SJSA1 (cell line): ENCODE data around the gene CORO1C. TPM values are rescaled to one million over a fixed set of nuclear protein-coding genes. Genes with fewer than 3 reads are reported as not detected.

Experiments
- DNase-seq, 2 experiments: peaks; one replicate each; pipeline ENCODE4 v3.0.0-alpha.2; 2015 to 2020; ENCODE audit warnings: low spot score in 2 of 2, low read depth in 1 of 2
- H3K27ac ChIP-seq: fragments of 250-450 bp; sonication (Bioruptor Pico); 2 replicates; pipeline ENCODE4 v1.5.1; 2020; ENCODE audit warnings: mild to moderate bottlenecking, moderate library complexity
- H3K27me3 ChIP-seq: fragments of 250-450 bp; sonication (Bioruptor Pico); replicated peaks from 2 replicates; pipeline ENCODE4 v1.5.1; 2020; ENCODE audit warnings: mild to moderate bottlenecking, moderate library complexity
- H3K36me3 ChIP-seq: fragments of 250-450 bp; sonication (Bioruptor Pico); 2 replicates; pipeline ENCODE4 v1.5.1; 2020; ENCODE audit warnings: mild to moderate bottlenecking
- H3K4me1 ChIP-seq: fragments of 250-450 bp; sonication (Bioruptor Pico); replicated peaks from 2 replicates; pipeline ENCODE4 v1.6.1; 2021; ENCODE audit warnings: mild to moderate bottlenecking
- H3K4me3 ChIP-seq: fragments of 250-450 bp; sonication (Bioruptor Pico); 2 replicates; pipeline ENCODE4 v1.5.1; 2020; ENCODE audit warnings: mild to moderate bottlenecking
- H3K9me3 ChIP-seq: fragments of 250-450 bp; sonication (Bioruptor Pico); replicated peaks from 2 replicates; pipeline ENCODE4 v1.5.1; 2020; ENCODE audit warnings: mild to moderate bottlenecking
- total RNA-seq: library from RNA; depleted of rRNA; stranded (reverse); fragments of >200 nt; shearing (Covaris generic); gene quantifications from 2 replicates; pipeline ENCODE4 v1.2.3, GENCODE V29; 2014

CORO1C gene
- total RNA-seq, 1 experiment from 2014 or later, result 136 TPM

DNA sequence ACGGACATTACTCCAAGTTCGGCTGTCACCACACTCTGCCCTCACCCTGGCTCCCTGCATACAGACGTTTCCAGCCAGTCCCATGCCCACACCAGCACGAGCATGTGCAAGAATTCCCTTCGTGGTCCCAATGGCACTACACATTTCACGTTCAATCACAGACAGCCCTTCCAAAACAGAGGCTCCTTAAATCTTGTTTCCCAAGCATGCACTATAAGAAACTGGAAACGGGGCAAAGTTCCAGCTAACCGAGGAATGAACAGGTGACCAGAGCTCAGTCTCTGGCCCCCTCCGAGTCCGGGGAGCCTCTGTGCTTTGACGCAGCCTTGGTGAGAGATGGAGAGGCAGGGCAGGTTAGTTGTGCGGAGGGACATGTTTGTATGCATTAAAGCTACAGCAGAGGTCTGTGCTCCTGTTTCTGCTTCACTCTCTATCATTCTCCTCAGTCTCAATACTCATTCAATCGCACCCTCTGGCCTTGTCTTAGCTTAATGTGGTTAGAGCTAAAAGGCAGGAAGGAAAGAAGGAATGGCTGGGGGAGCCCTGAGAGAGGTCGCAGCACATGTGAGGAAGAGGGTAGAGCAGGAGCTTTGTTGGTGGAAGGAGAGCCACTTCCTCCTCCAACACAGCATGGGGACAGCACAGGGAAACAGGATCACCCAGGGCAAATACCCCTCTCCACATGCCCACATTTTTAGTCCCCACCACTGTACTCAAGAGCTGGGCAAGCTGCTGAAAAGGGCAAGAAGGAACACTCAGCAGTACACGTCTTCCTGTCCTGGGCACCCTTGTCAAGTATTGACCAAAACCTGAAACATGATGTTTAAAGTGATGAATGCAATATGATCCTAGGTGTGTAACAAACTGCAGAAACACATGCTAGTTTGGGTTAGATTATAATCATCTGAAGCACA lies 85.4 kb downstream of the CORO1C start:
- peak; percentile 72 to 92 for DNase-seq
- H3K4me1 ChIP-seq, result peaks cover 46% of the 10 kb centered on the region
- peaks cover 67% of the 10 kb centered on the region for H3K27me3 ChIP-seq
- no peak overlapping the region for H3K4me3 ChIP-seq
- H3K36me3 ChIP-seq, result no peaks in the 10 kb centered on the region
- H3K27ac ChIP-seq, result no peak overlapping the region
- H3K9me3 ChIP-seq, result peaks cover 4% of the 10 kb centered on the region

- Histone ChIP-seq H3K4me3 (no peak overlapping the region), H3K27me3 (peaks cover 65% of the 10 kb centered on the region), H3K4me1 (peaks cover 44% of the 10 kb centered on the region), H3K36me3 (no peaks in the 10 kb centered on the region), H3K9me3 (peaks cover 6% of the 10 kb centered on the region), H3K27ac (no peak overlapping the region)
- DNase-seq, result peak in 1 of 2 experiments; percentile 91
These were observed 86.6 kb downstream of the CORO1C start for GRCh38 chr12:108644811-108645120.

DNA sequence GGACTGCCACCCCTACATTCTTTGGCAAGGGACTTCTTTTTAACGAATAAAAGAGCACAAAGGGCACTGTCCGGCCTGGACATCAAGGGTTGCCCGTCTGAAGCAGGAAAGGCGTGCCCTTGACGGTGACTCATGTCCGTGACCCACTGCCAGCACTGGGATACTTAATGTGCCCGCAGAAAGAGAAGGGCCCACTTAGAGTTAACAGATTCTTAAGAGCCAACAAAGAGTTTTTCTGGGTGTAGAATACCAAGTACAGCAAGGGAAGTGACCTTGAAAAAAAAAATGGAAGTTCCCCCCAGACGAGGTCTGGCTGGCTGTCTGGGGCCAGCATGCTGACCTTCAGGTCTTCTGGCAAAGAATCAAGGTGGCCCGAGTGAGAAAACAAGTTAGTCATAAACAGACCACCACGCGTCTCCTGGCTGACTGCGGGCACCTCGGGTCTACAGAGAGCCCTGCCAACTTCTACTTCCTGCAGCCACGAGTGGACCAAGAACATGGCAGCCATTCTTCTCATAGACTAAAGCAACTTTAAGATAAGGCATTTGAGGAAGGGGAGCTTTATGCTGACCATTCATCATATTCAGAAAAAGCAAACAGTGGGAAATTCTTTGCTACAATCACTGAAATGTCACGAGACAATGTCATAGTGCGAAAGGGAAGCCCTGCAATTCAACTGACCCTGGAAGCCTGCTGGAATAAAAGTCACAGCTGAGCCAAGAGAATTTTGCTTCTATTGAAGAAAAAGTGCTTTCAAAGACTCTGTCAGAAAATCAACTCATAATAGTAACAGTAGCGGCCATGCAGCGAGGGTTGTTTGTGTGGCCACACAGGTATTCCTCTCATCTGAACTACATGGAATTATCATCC lies 87.1 kb downstream of the CORO1C start:
- H3K27ac ChIP-seq, result no peak overlapping the region
- H3K27me3 ChIP-seq, result peaks cover 59% of the 10 kb centered on the region
- no peaks in the 10 kb centered on the region for H3K36me3 ChIP-seq
- peaks cover 38% of the 10 kb centered on the region for H3K4me1 ChIP-seq
- no peak overlapping the region for H3K4me3 ChIP-seq
- peak; percentile 86 to 95 for DNase-seq
- peaks cover 6% of the 10 kb centered on the region for H3K9me3 ChIP-seq

DNA sequence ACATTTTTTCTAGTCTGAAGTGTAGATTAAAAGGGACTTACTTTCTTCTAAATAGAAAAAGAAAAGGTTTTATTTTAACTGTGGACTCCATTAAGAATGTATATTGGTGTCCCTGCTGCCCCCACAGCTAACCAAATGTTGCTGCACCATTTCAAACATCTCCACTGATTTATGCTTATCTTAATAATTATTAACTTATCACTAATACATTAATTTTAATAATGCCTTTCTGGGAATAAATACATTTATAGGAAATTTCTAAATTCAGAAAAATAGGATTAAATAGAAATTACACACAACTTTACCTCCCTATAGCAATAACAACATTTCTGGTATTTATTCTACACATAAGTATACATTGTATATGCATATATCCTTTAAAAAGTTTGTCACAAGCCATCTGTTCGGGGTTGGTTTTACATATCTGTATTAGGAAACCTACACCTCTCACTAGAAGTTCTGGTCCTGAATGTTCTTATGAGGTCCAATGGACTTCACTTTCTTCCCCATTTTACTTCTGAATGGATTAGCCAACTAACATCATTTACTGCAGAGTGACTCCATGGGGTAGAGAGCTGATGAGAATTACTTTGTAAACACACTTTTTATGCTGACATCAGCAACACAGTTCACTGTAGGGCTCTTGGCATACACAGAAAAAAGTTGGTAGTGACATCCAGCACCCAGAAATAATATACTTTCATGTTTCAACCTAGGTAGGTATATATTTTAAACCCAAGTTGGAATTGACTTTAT lies 88.2 kb downstream of the CORO1C start:
- DNase-seq, result peak; percentile 60 to 68
- no peak overlapping the region for H3K27ac ChIP-seq
- H3K36me3 ChIP-seq, result no peaks in the 10 kb centered on the region
- H3K4me1 ChIP-seq, result peaks cover 28% of the 10 kb centered on the region
- peaks cover 3% of the 10 kb centered on the region for H3K9me3 ChIP-seq
- H3K27me3 ChIP-seq, result peaks cover 48% of the 10 kb centered on the region
- H3K4me3 ChIP-seq, result no peak overlapping the region

- H3K36me3 ChIP-seq, result no peaks in the 10 kb centered on the region
- no peak overlapping the region for H3K27ac ChIP-seq
- DNase-seq, result peak; percentile 59 to 91
These were observed 88.9 kb downstream of the CORO1C start for GRCh38 chr12:108642269-108642870.

DNA sequence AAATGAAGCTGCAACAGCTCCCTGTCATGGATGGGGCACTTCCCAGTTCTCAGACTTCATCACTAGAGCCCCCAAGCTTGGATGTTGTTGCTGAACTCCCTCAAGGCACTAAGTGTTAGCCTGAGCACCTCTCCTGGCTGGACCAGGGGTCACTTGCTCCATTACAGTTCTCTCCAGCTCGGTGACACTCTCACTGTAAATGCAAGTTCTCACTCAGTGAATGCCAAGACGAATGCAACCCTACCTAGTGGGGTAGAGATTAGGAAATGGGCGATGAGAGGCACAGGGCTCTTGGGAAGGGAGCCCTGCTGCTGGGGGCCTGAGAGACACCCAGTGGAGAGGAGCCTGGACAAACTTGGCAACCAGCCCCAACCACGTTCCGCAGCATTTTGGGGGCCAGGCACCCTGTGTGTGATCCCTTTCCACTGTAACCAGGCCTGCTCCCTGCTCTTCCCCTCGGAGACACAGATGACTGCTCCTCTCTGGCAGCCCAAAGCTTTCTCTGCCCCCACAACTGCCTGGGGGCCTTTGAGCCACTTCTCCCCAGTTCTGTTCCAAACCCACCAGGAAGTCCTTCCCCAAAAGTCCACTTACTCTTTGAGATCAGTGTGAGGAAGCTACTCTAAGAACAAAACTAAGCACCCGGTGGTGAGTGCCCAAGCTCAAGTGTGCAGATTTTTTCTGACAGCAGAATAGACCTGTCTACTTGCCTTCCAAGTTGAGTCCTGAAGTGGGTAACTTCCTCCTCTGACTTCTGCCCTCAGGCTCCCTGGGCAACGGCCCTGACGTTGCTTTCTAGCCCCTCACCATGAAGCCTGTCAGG lies 89.7 kb downstream of the CORO1C start:
- Histone ChIP-seq H3K27me3 (peaks cover 35% of the 10 kb centered on the region), H3K4me1 (peaks cover 18% of the 10 kb centered on the region), H3K4me3 (no peak overlapping the region), H3K36me3 (no peaks in the 10 kb centered on the region), H3K27ac (no peak overlapping the region), H3K9me3 (peaks cover 3% of the 10 kb centered on the region)
- DNase-seq, result peak; percentile 73 to 94

More at GRCh38 chr12:108642269-108642870, 88.9 kb downstream of the CORO1C start:
- Histone ChIP-seq H3K9me3 (peaks cover 3% of the 10 kb centered on the region), H3K4me1 (peaks cover 25% of the 10 kb centered on the region), H3K27me3 (peaks cover 41% of the 10 kb centered on the region), H3K4me3 (no peak overlapping the region)

DNA sequence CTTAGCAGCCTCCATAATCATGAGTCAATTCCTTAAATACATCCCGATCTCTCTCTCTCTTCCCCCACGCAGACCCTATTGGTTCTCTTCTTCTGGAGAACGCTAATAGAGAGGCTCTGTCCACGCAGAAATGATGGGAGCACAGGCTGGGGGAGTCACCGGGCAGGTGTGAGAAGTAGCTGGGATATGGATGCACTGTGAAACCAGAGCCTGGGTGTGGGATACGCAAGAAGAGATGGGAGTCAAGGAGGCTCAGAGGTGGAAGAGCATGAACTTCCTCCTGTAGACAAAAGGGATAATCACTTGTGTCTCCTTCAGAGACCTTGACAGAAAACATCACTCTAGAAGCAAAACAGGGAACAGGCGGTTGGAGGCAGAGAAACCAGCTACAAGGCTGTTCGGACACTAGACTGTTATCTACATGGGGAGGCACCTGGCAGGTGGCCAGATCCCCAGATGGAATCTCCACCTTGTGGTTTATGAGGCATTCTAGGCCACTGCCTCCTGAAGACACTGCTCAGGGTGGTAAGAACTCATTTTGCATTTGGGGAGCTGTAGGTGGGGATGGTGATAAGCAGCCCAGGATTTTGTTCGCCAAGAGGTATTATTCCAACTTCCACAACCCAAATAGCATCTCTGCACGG lies 90.4 kb downstream of the CORO1C start:
- no peak overlapping the region for H3K27ac ChIP-seq

DNA sequence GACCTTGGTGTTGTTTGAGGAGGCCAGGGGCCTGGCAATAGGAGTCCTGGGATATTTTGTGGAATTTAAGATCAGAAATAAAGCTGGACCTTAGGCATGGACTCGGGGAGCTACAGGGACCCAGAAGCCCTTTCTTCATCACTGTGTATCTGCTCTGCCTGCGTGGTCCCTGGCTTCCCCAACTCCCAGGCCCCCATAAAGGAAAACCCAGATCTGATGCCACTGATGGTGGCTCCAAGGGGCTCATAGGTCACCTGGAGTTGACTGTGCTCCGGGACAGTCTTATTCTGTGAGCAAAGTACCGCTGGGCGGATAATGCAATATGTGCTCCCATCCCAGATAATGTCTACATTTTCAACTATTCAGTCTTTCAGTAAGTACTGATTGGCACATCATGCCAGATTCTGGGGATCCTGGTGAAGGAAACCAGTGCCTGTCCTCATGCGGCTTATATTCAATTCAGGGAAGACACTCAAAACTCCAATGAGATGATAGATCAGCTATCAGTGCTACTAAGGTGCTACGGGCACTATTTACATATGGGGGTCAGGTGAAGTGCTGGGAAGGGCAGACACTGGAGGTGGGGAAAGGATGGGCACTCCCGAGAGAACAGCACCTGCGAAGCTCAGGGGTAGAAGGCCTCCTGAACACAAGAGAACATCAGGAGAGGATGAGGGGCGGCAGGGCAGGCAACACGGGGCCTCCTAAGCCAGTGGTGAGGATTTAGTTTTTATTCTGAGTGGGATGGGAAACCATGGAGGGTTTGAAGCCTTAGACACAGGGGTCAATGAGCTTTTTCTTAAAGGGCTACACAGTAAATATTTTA lies 92.1 kb downstream of the CORO1C start:
- H3K4me3 ChIP-seq, result no peak overlapping the region
- H3K9me3 ChIP-seq, result peaks cover 3% of the 10 kb centered on the region; the same call in 1 of the 2 replicates
- peaks cover 6% of the 10 kb centered on the region for H3K4me1 ChIP-seq
- DNase-seq, result peak; percentile 72 to 91
- no peak overlapping the region for H3K27ac ChIP-seq
- peaks cover 17% of the 10 kb centered on the region for H3K27me3 ChIP-seq
- no peaks in the 10 kb centered on the region for H3K36me3 ChIP-seq

More for the DNA sequence above, 90.4 kb downstream of the CORO1C start:
- DNase-seq, result peak; percentile 84 to 96
- Histone ChIP-seq H3K9me3 (peaks cover 3% of the 10 kb centered on the region), H3K4me1 (peaks cover 11% of the 10 kb centered on the region), H3K4me3 (no peak overlapping the region), H3K36me3 (no peaks in the 10 kb centered on the region), H3K27me3 (peaks cover 32% of the 10 kb centered on the region)

DNA sequence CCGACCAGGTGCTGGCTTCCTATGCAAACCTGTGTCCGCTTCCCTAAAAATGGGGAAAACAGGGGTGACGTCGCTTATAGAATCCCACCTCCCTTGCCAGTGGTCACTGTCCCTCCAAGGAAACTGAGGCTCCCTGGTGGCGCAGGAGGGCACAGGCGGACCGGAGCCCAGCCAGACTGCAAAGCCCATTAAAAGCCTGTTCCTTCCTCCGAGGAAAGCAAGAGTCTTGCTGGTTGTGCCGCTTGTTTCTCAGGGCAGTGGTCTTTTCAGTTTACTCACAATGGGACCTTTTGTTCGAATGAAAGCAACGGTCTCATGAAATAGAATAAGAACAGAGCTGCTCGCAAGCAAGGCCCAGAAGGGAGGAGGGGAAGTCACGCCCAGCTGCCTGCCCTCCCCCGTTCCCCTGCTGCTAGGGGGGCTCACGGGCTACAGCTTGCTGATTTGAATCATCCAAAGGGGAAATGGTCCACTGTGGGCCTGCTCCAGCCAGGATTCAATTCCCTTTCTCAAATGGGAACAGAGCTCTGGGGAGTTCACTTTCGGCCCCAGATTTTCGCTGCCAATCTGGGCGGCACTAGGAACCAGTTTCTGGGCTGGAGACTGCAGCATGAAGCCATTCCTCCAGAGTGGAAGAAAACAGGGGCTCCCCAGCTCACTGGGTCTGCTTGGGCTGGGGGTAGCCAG lies 93.0 kb downstream of the CORO1C start:
- H3K27ac ChIP-seq, result no peak overlapping the region
- H3K36me3 ChIP-seq, result no peaks in the 10 kb centered on the region
- no peak overlapping the region for H3K4me3 ChIP-seq
- peak; percentile 73 to 92 for DNase-seq
- peaks cover 13% of the 10 kb centered on the region for H3K27me3 ChIP-seq
- no peaks in the 10 kb centered on the region; the same call in 1 of the 2 replicates for H3K4me1 ChIP-seq
- peaks cover 3% of the 10 kb centered on the region; the same call in 1 of the 2 replicates for H3K9me3 ChIP-seq

GRCh38 chr12:108637222-108637971 lies 93.9 kb downstream of the CORO1C start:
- no peaks in the 10 kb centered on the region; the same call in 1 of the 2 replicates for H3K4me1 ChIP-seq
- H3K36me3 ChIP-seq, result no peaks in the 10 kb centered on the region
- 0 out of 2 replicates have a peak, but pooled peaks cover 6% of the 10 kb centered on the region for H3K27me3 ChIP-seq
- no peak overlapping the region for H3K27ac ChIP-seq
- DNase-seq, result peak; percentile 70 to 91
- H3K4me3 ChIP-seq, result no peak overlapping the region
- peaks cover 3% of the 10 kb centered on the region; the same call in 1 of the 2 replicates for H3K9me3 ChIP-seq
